ENCODE measurements around the gene C3orf38. TPM values are rescaled to one million over a fixed set of nuclear protein-coding genes. Genes with fewer than 3 reads are reported as not detected.

The C3orf38 gene
- total RNA-seq, 1 donor from 2014 or later, result 61.6 TPM

- TF ChIP-seq CTCF (IDR thresholded peaks at IDR 0.05) (no peak), EZH2 (IDR thresholded peaks at IDR 0.05) (no peak), EZH2phosphoT487 (IDR thresholded peaks at IDR 0.05) (no peak)
- Mint-ChIP-seq H3K27me3 (ENCODE audit: insufficient read depth, low read depth) (no peaks in the 10 kb centered on the region), H3K4me3 (no peak overlapping the region), H3K36me3 (no peaks in the 10 kb centered on the region), H3K9me3 (no peaks in the 10 kb centered on the region), H3K27ac (no peak overlapping the region), H3K4me1 (no peaks in the 10 kb centered on the region)
- no peak overlapping the region for H3K4me3 ChIP-seq
- no peak overlapping the region for H3K9ac ChIP-seq
- no peaks in the 10 kb centered on the region for H3K36me3 ChIP-seq
- no peaks in the 10 kb centered on the region for H3K79me2 ChIP-seq (ENCODE audit: low read depth)
- DNase-seq (ENCODE audit: low spot score), result no peak
- no peaks in the 10 kb centered on the region for H4K20me1 ChIP-seq (ENCODE audit: low read depth)
- H2AFZ ChIP-seq (replicated peaks), result no peak overlapping the region
- no peaks in the 10 kb centered on the region for H3K4me1 ChIP-seq
- no peak overlapping the region for H3K27ac ChIP-seq
- no peaks in the 10 kb centered on the region for H3K27me3 ChIP-seq
- H3K9me3 ChIP-seq (ENCODE audit: low read depth), result no peaks in the 10 kb centered on the region
- H3K4me2 ChIP-seq, result no peak overlapping the region
- no peaks in the 10 kb centered on the region for H3F3A ChIP-seq (ENCODE audit: low read depth)
Measured at GRCh38 chr3:88195951-88196434, 46.2 kb downstream of the C3orf38 start.

- no peak overlapping the region for H3K9ac ChIP-seq
- Mint-ChIP-seq H3K9me3 (no peaks in the 10 kb centered on the region), H3K27ac (no peak overlapping the region), H3K4me1 (no peaks in the 10 kb centered on the region), H3K27me3 (ENCODE audit: insufficient read depth, low read depth) (no peaks in the 10 kb centered on the region), H3K36me3 (no peaks in the 10 kb centered on the region), H3K4me3 (no peak overlapping the region)
- H4K20me1 ChIP-seq (ENCODE audit: low read depth), result no peaks in the 10 kb centered on the region
- no peaks in the 10 kb centered on the region for H3K36me3 ChIP-seq
- H3K9me3 ChIP-seq (ENCODE audit: low read depth), result no peaks in the 10 kb centered on the region
- no peak overlapping the region for H3K27ac ChIP-seq
- H2AFZ ChIP-seq (replicated peaks), result no peak overlapping the region
- H3K79me2 ChIP-seq (ENCODE audit: low read depth), result no peaks in the 10 kb centered on the region
- TF ChIP-seq EZH2phosphoT487 (IDR thresholded peaks at IDR 0.05) (no peak), EZH2 (IDR thresholded peaks at IDR 0.05) (no peak), CTCF (IDR thresholded peaks at IDR 0.05) (no peak)
- DNase-seq (ENCODE audit: low spot score), result no peak
- H3K27me3 ChIP-seq, result no peaks in the 10 kb centered on the region
- H3K4me2 ChIP-seq, result no peak overlapping the region
- H3K4me3 ChIP-seq, result no peak overlapping the region
- no peaks in the 10 kb centered on the region for H3F3A ChIP-seq (ENCODE audit: low read depth)
- no peaks in the 10 kb centered on the region for H3K4me1 ChIP-seq
Measured at GRCh38 chr3:88198121-88198520, 48.4 kb downstream of the C3orf38 start.

- Histone ChIP-seq H3K4me3 (no peak overlapping the region), H3K79me2 (ENCODE audit: low read depth) (no peaks in the 10 kb centered on the region), H3K9ac (no peak overlapping the region), H4K20me1 (ENCODE audit: low read depth) (no peaks in the 10 kb centered on the region), H3K9me3 (ENCODE audit: low read depth) (no peaks in the 10 kb centered on the region), H3K27me3 (no peaks in the 10 kb centered on the region), H2AFZ (replicated peaks) (no peak overlapping the region), H3K4me1 (no peaks in the 10 kb centered on the region), H3K4me2 (no peak overlapping the region), H3K36me3 (no peaks in the 10 kb centered on the region), H3K27ac (no peak overlapping the region), H3F3A (ENCODE audit: low read depth) (no peaks in the 10 kb centered on the region)
- TF ChIP-seq CTCF (IDR thresholded peaks at IDR 0.05), result peak; percentile 91
- TF ChIP-seq EZH2 (IDR thresholded peaks at IDR 0.05), result no peak
- H3K27ac Mint-ChIP-seq, result no peak overlapping the region
- peaks cover 2% of the 10 kb centered on the region for H3K27me3 Mint-ChIP-seq (ENCODE audit: insufficient read depth, low read depth)
- peaks cover 4% of the 10 kb centered on the region for H3K9me3 Mint-ChIP-seq
- DNase-seq (ENCODE audit: low spot score), result peak; percentile 71
- H3K36me3 Mint-ChIP-seq, result no peaks in the 10 kb centered on the region
- no peak overlapping the region for H3K4me3 Mint-ChIP-seq
- peaks cover 4% of the 10 kb centered on the region for H3K4me1 Mint-ChIP-seq
Measured at GRCh38 chr3:88203642-88204055, 53.9 kb downstream of the C3orf38 start.

Other genes starting within 250 kb of the C3orf38 start
- 102 and 180 TPM in 2 replicates for gene CGGBP1, start 91.0 kb upstream of the C3orf38 start, total RNA-seq (ENCODE audit: low replicate concordance)
- gene ZNF654, start 90.7 kb upstream of the C3orf38 start, total RNA-seq (ENCODE audit: low replicate concordance), result 9.8 and 18.9 TPM in 2 replicates

Data from neural progenitor cell (in vitro differentiated cells).